Choroid plexus epithelial cell (primary cell): ENCODE results near the gene WDR44.
"Not testable (repeated sequence)": the region's sequence is repeated elsewhere in the genome, so short reads cannot be mapped to it uniquely, and the experiment has no call there.

Source experiments
- DNase-seq: peaks from one replicate; pipeline ENCODE4 v3.0.0-alpha.2; 2010; ENCODE audit warnings: low read depth
- H3K4me3 ChIP-seq: 2 replicates; pipeline ENCODE4 v1.5.1; 2011; ENCODE audit warnings: low read depth, mild to moderate bottlenecking, control low read depth, low read length, moderate library complexity
- TF ChIP-seq, protein P1 (sequence below): conservative IDR thresholded peaks from 2 replicates; pipeline ENCODE4 v1.5.1; 2011; ENCODE audit warnings: low read depth, mild to moderate bottlenecking, control low read depth, inconsistent platforms, low read length, moderate library complexity

WDR44 gene

DNA sequence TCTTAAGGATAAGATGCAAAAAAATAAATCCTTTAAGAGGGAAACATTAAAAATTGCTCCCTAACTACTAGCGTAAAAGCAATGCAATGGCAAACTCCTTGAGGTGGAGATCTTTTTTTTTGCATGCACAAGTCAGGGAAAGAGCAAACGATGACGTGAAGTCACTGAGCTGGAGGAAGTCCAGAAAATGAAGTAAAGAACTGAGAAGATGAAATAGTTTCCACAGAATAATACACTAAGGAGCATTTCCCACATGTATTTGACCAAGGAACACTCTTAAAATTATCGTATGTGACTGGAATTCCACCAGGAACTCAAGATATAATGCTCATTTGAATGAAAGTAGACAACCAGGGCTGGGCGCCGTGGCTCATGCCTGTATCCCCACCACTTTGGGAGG, 128.7 kb downstream of the WDR44 start:
- peak; percentile 17 for DNase-seq
- H3K4me3 ChIP-seq = no peak overlapping the region
- TF ChIP-seq, protein P1, sequence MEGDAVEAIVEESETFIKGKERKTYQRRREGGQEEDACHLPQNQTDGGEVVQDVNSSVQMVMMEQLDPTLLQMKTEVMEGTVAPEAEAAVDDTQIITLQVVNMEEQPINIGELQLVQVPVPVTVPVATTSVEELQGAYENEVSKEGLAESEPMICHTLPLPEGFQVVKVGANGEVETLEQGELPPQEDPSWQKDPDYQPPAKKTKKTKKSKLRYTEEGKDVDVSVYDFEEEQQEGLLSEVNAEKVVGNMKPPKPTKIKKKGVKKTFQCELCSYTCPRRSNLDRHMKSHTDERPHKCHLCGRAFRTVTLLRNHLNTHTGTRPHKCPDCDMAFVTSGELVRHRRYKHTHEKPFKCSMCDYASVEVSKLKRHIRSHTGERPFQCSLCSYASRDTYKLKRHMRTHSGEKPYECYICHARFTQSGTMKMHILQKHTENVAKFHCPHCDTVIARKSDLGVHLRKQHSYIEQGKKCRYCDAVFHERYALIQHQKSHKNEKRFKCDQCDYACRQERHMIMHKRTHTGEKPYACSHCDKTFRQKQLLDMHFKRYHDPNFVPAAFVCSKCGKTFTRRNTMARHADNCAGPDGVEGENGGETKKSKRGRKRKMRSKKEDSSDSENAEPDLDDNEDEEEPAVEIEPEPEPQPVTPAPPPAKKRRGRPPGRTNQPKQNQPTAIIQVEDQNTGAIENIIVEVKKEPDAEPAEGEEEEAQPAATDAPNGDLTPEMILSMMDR = no peak

- TF ChIP-seq, protein P1 = no peak
- H3K4me3 ChIP-seq = no peak overlapping the region
- no peak for DNase-seq
These were observed 130.0 kb downstream of the WDR44 start for GRCh38 chrX:118475903-118476302.

- no peak for DNase-seq
- H3K4me3 ChIP-seq = no peak overlapping the region
- TF ChIP-seq, protein P1 = no peak
These were observed 134.3 kb downstream of the WDR44 start for GRCh38 chrX:118480172-118480571.

- not testable (repeated sequence) for DNase-seq, H3K4me3 ChIP-seq
These were observed 136.5 kb downstream of the WDR44 start for GRCh38 chrX:118482384-118482783.

DNA sequence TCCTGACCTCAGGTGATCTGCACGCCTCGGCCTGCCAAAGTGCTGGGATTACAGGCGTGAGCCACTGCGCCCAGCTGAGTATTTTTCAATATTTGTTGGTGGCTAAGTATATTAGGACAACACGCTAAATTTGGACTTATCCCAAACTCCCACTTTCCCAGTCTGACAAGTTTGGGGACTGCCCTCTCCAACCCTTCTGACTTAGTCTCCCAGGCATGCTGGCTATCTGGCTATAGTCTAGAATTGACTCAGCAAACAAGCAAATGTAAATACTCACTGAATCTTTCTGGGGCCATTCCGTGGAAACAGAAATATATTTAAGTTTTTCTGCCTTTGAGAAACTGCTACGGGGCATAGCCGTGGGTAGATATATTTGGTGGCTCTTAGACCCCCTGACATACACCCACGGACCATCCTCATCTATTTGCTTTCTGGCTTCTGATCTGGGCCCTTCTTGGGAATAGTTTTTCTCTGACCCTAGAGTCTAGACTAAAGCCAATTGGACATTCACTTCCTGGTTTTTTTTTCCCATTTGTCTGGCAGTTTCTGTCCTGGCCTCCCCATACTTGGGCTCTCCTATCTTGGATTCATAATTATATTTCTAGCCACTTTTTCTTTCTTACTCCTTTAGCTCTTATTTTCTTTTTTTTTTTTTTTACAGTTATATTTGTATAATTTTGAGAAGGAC, 138.5 kb downstream of the WDR44 start:
- no peak for DNase-seq

DNA sequence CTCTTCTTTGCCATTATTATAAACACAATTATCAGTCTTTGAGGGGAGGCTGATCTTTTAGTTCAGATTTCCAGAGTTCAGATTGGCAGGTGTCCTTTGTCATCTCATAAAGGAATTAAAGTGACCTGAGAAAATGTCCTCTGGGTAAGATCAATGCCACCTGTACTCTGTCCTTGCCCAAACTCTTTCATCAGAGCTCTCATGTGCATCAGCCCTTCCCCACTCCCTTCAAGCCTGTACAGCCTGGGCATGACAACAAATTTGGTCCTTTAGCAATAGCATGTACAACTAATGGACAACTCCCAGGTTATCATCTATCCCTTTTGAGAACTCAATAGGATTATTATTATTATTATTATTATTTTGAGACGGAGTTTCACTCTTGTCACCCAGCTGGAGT, 140.8 kb downstream of the WDR44 start:
- not testable (repeated sequence) for H3K4me3 ChIP-seq, DNase-seq

More for the DNA sequence above, 138.5 kb downstream of the WDR44 start:
- TF ChIP-seq, protein P1 = no peak
- H3K4me3 ChIP-seq = no peak overlapping the region

GRCh38 chrX:118493016-118493415, 147.1 kb downstream of the WDR44 start:
- TF ChIP-seq, protein P1 = no peak
- H3K4me3 ChIP-seq = no peak overlapping the region
- no peak for DNase-seq

GRCh38 chrX:118493653-118494297, 147.9 kb downstream of the WDR44 start:
- H3K4me3 ChIP-seq = no peak overlapping the region
- TF ChIP-seq, protein P1 = no peak
- DNase-seq = no peak
